OCI-LY7 (cell line): Measurements from ENCODE around the gene LSMEM2. TPM values are rescaled to one million over a fixed set of nuclear protein-coding genes. Genes with fewer than 3 reads are reported as not detected.

Experiments used
- BruUV-seq: library from RNA; stranded (reverse); fragments of 400-500 nt; replicated peaks from 2 replicates; lab custom pipeline; 2021; lab: Mats Ljungman, UMichigan
- CTCF ChIA-PET: fragments of 300-600 bp; sonication (Branson Sonifier 250); formaldehyde crosslinking; loops from one replicate; lab custom pipeline; 2022; ENCODE audit warnings: antibody characterized with exemption; ENCODE audit not compliant: unreplicated experiment; lab: Charles Lee
- POLR2A ChIA-PET: fragments of 300-600 bp; sonication (Branson Sonifier 250); formaldehyde crosslinking; loops from one replicate; lab custom pipeline; 2022; ENCODE audit warnings: antibody characterized with exemption; lab: Charles Lee
- DNase-seq: peaks from one replicate; pipeline ENCODE4 v3.0.0-alpha.2; 2015; ENCODE audit warnings: low spot score
- H2AFZ ChIP-seq: fragments of 200-600 bp; sonication (generic), shearing (Covaris generic); 2 replicates; pipeline ENCODE4 v1.6.1; 2014; ENCODE audit warnings: mild to moderate bottlenecking, antibody characterized with exemption, low read length, moderate library complexity
- H3K27ac ChIP-seq: fragments of 200-600 bp; sonication (generic); 2 replicates; pipeline ENCODE4 v1.5.1; 2014; ENCODE audit warnings: mixed run types, low read depth, mild to moderate bottlenecking, moderate library complexity, low read length, inconsistent platforms; ENCODE audit not compliant: poor library complexity, severe bottlenecking
- H3K36me3 ChIP-seq: fragments of 200-600 bp; sonication (generic); 2 replicates; pipeline ENCODE4 v1.6.1; 2014; ENCODE audit warnings: mild to moderate bottlenecking, antibody characterized with exemption, low read length, moderate library complexity, mixed read lengths; ENCODE audit not compliant: insufficient read depth
- H3K4me1 ChIP-seq: fragments of 200-600 bp; sonication (generic); 2 replicates; pipeline ENCODE4 v1.5.1; 2014; ENCODE audit warnings: mild to moderate bottlenecking, low read length; ENCODE audit not compliant: insufficient read depth, poor library complexity, severe bottlenecking
- H3K4me2 ChIP-seq: fragments of 200-600 bp; sonication (generic); 2 replicates; pipeline ENCODE4 v1.6.1; 2014; ENCODE audit warnings: mild to moderate bottlenecking, low read length
- H3K4me3 ChIP-seq: fragments of 200-600 bp; sonication (generic); 2 replicates; pipeline ENCODE4 v1.5.1; 2014; ENCODE audit warnings: mild to moderate bottlenecking, low read depth, low read length; ENCODE audit not compliant: poor library complexity, severe bottlenecking
- H3K79me2 ChIP-seq: fragments of 200-600 bp; sonication (generic); 2 replicates; pipeline ENCODE4 v1.6.1; 2016; ENCODE audit warnings: low read depth, mild to moderate bottlenecking, low read length, moderate library complexity, mixed read lengths; ENCODE audit not compliant: insufficient read depth
- H3K9me2 ChIP-seq: fragments of 200-600 bp; sonication (generic); 2 replicates; pipeline ENCODE4 v1.6.1; 2016; ENCODE audit warnings: mild to moderate bottlenecking, low read length, mixed read lengths; ENCODE audit not compliant: insufficient read depth
- H3K9me3 ChIP-seq: fragments of 200-600 bp; sonication (generic); 2 replicates; pipeline ENCODE4 v1.6.1; 2014; ENCODE audit warnings: mild to moderate bottlenecking, mixed run types, low read length, mixed read lengths
- H4K20me1 ChIP-seq: fragments of 200-600 bp; sonication (generic); 2 replicates; pipeline ENCODE4 v1.6.1; 2014; ENCODE audit warnings: mild to moderate bottlenecking, antibody characterized with exemption, low read length, moderate library complexity, mixed read lengths; ENCODE audit not compliant: insufficient read depth
- CTCF ChIP-seq: fragments of 200-600 bp; sonication (generic); conservative IDR thresholded peaks from 2 replicates; pipeline ENCODE4 v1.5.1; 2014; ENCODE audit warnings: mild to moderate bottlenecking, antibody characterized with exemption, low read length, moderate library complexity, mixed read lengths
- EZH2phosphoT487 ChIP-seq: fragments of 200-600 bp; sonication (generic); IDR thresholded peaks from 2 replicates; pipeline ENCODE4 v1.6.1; 2018; ENCODE audit warnings: low read depth, borderline replicate concordance, mild to moderate bottlenecking, mixed run types, antibody characterized with exemption, low read length, moderate library complexity, mixed read lengths
- intact Hi-C: fragments of 100-400 bp; cut with micrococcal nuclease; formaldehyde crosslinking; loops from one replicate; pipeline ENCODE4 v1.10.0; 2022; ENCODE audit not compliant: unreplicated experiment
- total RNA-seq, 2 experiments: library from RNA; depleted of rRNA in 1 of 2; stranded (reverse); fragments of >200 nt in 1 of 2; shearing (Covaris generic) in 1 of 2; gene quantifications; 2 replicates each; pipeline ENCODE4 v1.2.3, GENCODE V29; 2014 to 2022

LSMEM2 gene
- total RNA-seq, 2 experiments from 2014 or later: not detected

GRCh38 chr3:50293079-50293801, 14.4 kb downstream of the LSMEM2 start:
- POLR2A ChIA-PET: interaction anchor here (0.6 to 2.1 kb wide), 2 partner anchors 44 to 1096 kb away, joined by 3 to 10 read pairs; no protein-coding TSS in a partner anchor

DNA sequence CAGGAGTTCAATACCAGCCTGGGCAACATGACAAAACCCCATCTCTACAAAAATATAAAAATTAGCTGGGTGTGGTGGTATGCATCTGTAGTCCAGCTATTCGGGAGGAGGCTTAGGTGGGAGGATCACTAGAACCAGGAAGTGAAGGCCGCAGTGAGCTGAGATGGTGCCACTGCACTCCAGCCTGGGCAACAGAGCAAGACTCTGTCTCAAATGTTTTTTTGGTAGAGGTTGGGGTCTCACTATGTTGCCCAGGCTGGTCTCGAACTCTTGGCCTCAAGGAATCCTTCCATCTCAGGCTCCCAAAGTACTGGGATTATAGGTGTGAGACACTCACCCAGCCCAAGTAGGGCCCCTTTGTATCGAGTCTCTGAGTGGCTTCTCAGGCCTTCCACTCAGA, 15.2 kb downstream of the LSMEM2 start:
- no peak overlapping the region for H2AFZ ChIP-seq
- no peaks in the 10 kb centered on the region for H3K9me3 ChIP-seq
- H4K20me1 ChIP-seq: no peaks in the 10 kb centered on the region
- H3K4me2 ChIP-seq: no peak overlapping the region
- H3K9me2 ChIP-seq: no peaks in the 10 kb centered on the region
- peaks cover 16% of the 10 kb centered on the region for H3K36me3 ChIP-seq
- H3K27ac ChIP-seq: no peak overlapping the region
- ChIA-PET POLR2A (no interaction called here), CTCF (no interaction called here)
- intact Hi-C loops: no loop called here
- no TSS peak for BruUV-seq
- H3K4me3 ChIP-seq: no peak overlapping the region
- peaks cover 15% of the 10 kb centered on the region for H3K4me1 ChIP-seq
- no peak for DNase-seq
- H3K79me2 ChIP-seq: peaks cover 20% of the 10 kb centered on the region
- TF ChIP-seq CTCF (no peak), EZH2phosphoT487 (no peak)

More at GRCh38 chr3:50293079-50293801, 14.4 kb downstream of the LSMEM2 start:
- Histone ChIP-seq H3K4me3 (peak overlapping the region; percentile 89), H4K20me1 (no peaks in the 10 kb centered on the region), H3K4me2 (peak overlapping the region; percentile 82), H3K4me1 (peaks cover 12% of the 10 kb centered on the region), H2AFZ (peak overlapping the region; percentile 65), H3K9me2 (no peaks in the 10 kb centered on the region), H3K27ac (peak overlapping the region; percentile 32), H3K79me2 (peaks cover 20% of the 10 kb centered on the region), H3K36me3 (peaks cover 25% of the 10 kb centered on the region), H3K9me3 (no peaks in the 10 kb centered on the region)
- intact Hi-C loops: no loop called here
- DNase-seq: no peak
- no TSS peak for BruUV-seq
- no peak for TF ChIP-seq CTCF
- no peak for TF ChIP-seq EZH2phosphoT487
- CTCF ChIA-PET: interaction anchor here (2.0 kb wide), 1 partner anchor 31 kb away, joined by 5 read pairs; no protein-coding TSS in a partner anchor
